ENCODE measurements around the gene CELF5. TPM values are rescaled to one million over a fixed set of nuclear protein-coding genes. Genes with fewer than 3 reads are reported as not detected.

Gene CELF5
- total and polyA plus RNA-seq, 2 donors (not counting 1 experiment from before 2014, with no cell fraction given), result 0.15 TPM; not detected in 1

DNA sequence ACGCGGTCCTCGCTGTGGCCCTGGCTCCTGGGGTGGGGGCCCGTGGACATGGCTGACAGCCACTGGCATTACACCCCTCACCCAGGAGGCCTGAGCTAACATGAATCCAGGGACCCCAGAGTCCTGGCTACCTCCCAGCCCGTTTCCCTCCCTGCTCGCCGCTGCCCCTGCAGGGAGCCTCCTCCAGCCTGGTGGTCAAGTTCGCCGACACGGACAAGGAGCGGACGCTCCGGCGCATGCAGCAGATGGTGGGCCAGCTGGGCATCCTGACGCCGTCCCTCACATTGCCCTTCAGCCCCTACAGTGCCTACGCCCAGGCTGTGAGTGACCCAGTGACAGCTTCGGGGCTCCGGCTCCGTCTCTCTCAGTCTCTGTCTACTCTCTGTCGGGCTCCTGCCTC, 56.6 kb downstream of the CELF5 start:
- no peaks in the 10 kb centered on the region for H3K9me3 Mint-ChIP-seq (ENCODE audit: insufficient read depth)
- TF ChIP-seq EZH2 (IDR thresholded peaks at IDR 0.05; ENCODE audit: borderline replicate concordance, insufficient read depth, low read depth, low read length, poor library complexity, severe bottlenecking), result no peak
- TF ChIP-seq, protein P1, sequence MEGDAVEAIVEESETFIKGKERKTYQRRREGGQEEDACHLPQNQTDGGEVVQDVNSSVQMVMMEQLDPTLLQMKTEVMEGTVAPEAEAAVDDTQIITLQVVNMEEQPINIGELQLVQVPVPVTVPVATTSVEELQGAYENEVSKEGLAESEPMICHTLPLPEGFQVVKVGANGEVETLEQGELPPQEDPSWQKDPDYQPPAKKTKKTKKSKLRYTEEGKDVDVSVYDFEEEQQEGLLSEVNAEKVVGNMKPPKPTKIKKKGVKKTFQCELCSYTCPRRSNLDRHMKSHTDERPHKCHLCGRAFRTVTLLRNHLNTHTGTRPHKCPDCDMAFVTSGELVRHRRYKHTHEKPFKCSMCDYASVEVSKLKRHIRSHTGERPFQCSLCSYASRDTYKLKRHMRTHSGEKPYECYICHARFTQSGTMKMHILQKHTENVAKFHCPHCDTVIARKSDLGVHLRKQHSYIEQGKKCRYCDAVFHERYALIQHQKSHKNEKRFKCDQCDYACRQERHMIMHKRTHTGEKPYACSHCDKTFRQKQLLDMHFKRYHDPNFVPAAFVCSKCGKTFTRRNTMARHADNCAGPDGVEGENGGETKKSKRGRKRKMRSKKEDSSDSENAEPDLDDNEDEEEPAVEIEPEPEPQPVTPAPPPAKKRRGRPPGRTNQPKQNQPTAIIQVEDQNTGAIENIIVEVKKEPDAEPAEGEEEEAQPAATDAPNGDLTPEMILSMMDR (IDR thresholded peaks at IDR 0.05), result no peak
- POLR2A ChIA-PET, result no interaction called here
- no peak overlapping the region for H2AFZ ChIP-seq (ENCODE audit: insufficient read depth, low read depth, low read length, poor library complexity, severe bottlenecking)
- H3K27ac Mint-ChIP-seq, result no peak overlapping the region
- peaks cover 41% of the 10 kb centered on the region for H3K27me3 Mint-ChIP-seq
- no peak for DNase-seq
- peaks cover 9 to 16% of the 10 kb centered on the region in 2 donors for H3K4me1 ChIP-seq (ENCODE audit: control insufficient read depth in 2 of 2, insufficient read depth in 2 of 2, low read length in 2 of 2)
- H3K9me3 ChIP-seq (ENCODE audit: control extremely low read depth in 1 of 3, control insufficient read depth in 2 of 3, insufficient read depth in 1 of 3, low read length in 2 of 3), result peaks cover 0 to 25% (median 0%) of the 10 kb centered on the region in 3 donors
- CTCF ChIA-PET, result no interaction called here
- no peaks in the 10 kb centered on the region for H3K36me3 ChIP-seq (replicated peaks in 1 of 2; ENCODE audit: control extremely low read depth in 1 of 2, control insufficient read depth in 1 of 2, extremely low read depth in 1 of 2, insufficient read depth in 2 of 2, low read length in 1 of 2)
- no peak overlapping the region for H3K4me3 ChIP-seq (ENCODE audit: control extremely low read depth in 1 of 5, extremely low read depth in 1 of 5, insufficient read depth in 1 of 5, low read depth in 2 of 5, low read length in 4 of 5)
- no peak for ATAC-seq (ENCODE audit: low read depth)
- intact Hi-C loops (cut with micrococcal nuclease), result no loop called here
- H3K4me1 Mint-ChIP-seq, result peaks cover 7% of the 10 kb centered on the region
- no peaks in the 10 kb centered on the region for H3K79me2 ChIP-seq (ENCODE audit: control insufficient read depth, insufficient read depth, low read length)
- H4K20me1 ChIP-seq (ENCODE audit: control insufficient read depth, insufficient read depth, low read length, poor library complexity, severe bottlenecking), result no peaks in the 10 kb centered on the region
- no peak overlapping the region for H3K9ac ChIP-seq (ENCODE audit: low read length)
- H3K4me2 ChIP-seq (replicated peaks; ENCODE audit: low read depth, low read length, poor library complexity, severe bottlenecking), result no peak overlapping the region
- 91% methylated on average over 21 of the region's 21 CpGs for WGBS (ENCODE audit: insufficient coverage)
- H3K27ac ChIP-seq (ENCODE audit: low read length in 2 of 2), result no peak overlapping the region
- no peak overlapping the region for H3K4me3 Mint-ChIP-seq
- peaks cover 0 to 37% (median 4%) of the 10 kb centered on the region in 4 experiments for H3K27me3 ChIP-seq (replicated peaks in 1 of 4; ENCODE audit: control extremely low read depth in 1 of 4, control insufficient read depth in 3 of 4, insufficient read depth in 4 of 4, low read length in 3 of 4)

DNA sequence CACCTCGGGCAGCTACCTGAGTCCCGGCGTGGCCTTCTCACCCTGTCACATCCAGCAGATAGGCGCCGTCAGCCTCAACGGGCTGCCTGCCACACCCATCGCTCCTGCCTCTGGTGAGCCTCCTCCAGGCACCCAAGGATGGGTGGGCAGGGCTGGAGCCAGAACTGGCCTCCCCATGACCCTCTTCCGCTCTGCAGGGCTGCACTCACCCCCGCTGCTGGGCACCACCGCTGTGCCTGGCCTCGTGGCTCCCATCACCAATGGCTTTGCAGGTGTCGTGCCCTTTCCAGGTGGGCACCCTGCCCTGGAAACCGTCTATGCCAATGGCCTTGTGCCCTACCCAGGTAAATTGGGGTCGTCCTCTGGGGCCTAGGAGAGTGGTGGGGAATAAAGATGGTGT, 57.7 kb downstream of the CELF5 start:
- TF ChIP-seq, protein P1 (IDR thresholded peaks at IDR 0.05), result no peak
- no peak for TF ChIP-seq EZH2 (IDR thresholded peaks at IDR 0.05; ENCODE audit: borderline replicate concordance, insufficient read depth, low read depth, low read length, poor library complexity, severe bottlenecking)
- no peak overlapping the region for H3K27ac ChIP-seq (ENCODE audit: low read length in 2 of 2)
- H4K20me1 ChIP-seq (ENCODE audit: control insufficient read depth, insufficient read depth, low read length, poor library complexity, severe bottlenecking), result no peaks in the 10 kb centered on the region
- ChIA-PET CTCF (no interaction called here), POLR2A (no interaction called here)
- H3K4me3 Mint-ChIP-seq, result no peak overlapping the region
- no peak overlapping the region for H3K9ac ChIP-seq (ENCODE audit: low read length)
- no peak for DNase-seq
- H3K4me3 ChIP-seq (ENCODE audit: control extremely low read depth in 1 of 5, extremely low read depth in 1 of 5, insufficient read depth in 1 of 5, low read depth in 2 of 5, low read length in 4 of 5), result no peak overlapping the region
- H3K9me3 ChIP-seq (ENCODE audit: control extremely low read depth in 1 of 3, control insufficient read depth in 2 of 3, insufficient read depth in 1 of 3, low read length in 2 of 3), result peaks cover 0 to 23% (median 0%) of the 10 kb centered on the region in 3 donors
- H3K27ac Mint-ChIP-seq, result no peak overlapping the region
- 85% methylated on average over 14 of the region's 14 CpGs for WGBS (ENCODE audit: insufficient coverage)
- no peak overlapping the region for H3K4me2 ChIP-seq (replicated peaks; ENCODE audit: low read depth, low read length, poor library complexity, severe bottlenecking)
- peaks cover 0 to 42% (median 6%) of the 10 kb centered on the region in 4 experiments for H3K27me3 ChIP-seq (replicated peaks in 1 of 4; ENCODE audit: control extremely low read depth in 1 of 4, control insufficient read depth in 3 of 4, insufficient read depth in 4 of 4, low read length in 3 of 4)
- H2AFZ ChIP-seq (ENCODE audit: insufficient read depth, low read depth, low read length, poor library complexity, severe bottlenecking), result no peak overlapping the region
- H3K4me1 ChIP-seq (ENCODE audit: control insufficient read depth in 2 of 2, insufficient read depth in 2 of 2, low read length in 2 of 2), result peaks cover 9 to 17% of the 10 kb centered on the region in 2 donors
- intact Hi-C loops (cut with micrococcal nuclease), result no loop called here
- H3K36me3 ChIP-seq (replicated peaks in 1 of 2; ENCODE audit: control extremely low read depth in 1 of 2, control insufficient read depth in 1 of 2, extremely low read depth in 1 of 2, insufficient read depth in 2 of 2, low read length in 1 of 2), result no peaks in the 10 kb centered on the region
- H3K27me3 Mint-ChIP-seq, result peaks cover 41% of the 10 kb centered on the region
- H3K4me1 Mint-ChIP-seq, result peaks cover 6% of the 10 kb centered on the region
- H3K79me2 ChIP-seq (ENCODE audit: control insufficient read depth, insufficient read depth, low read length), result no peaks in the 10 kb centered on the region
- no peaks in the 10 kb centered on the region for H3K9me3 Mint-ChIP-seq (ENCODE audit: insufficient read depth)
- ATAC-seq (ENCODE audit: low read depth), result no peak

Data from B cell (primary cell).